ENCODE measurements around the gene ZNRF3. TPM values are rescaled to one million over a fixed set of nuclear protein-coding genes. Genes with fewer than 3 reads are reported as not detected.
"Not testable (repeated sequence)": the region's sequence is repeated elsewhere in the genome, so short reads cannot be mapped to it uniquely, and the experiment has no call there.

The ZNRF3 gene
- polyA plus RNA-seq, 1 donor: 30.5 TPM

- DNase-seq: no peak
Measured at GRCh38 chr22:28930357-28931007, 47.1 kb downstream of the ZNRF3 start.

GRCh38 chr22:28931844-28932567, 48.6 kb downstream of the ZNRF3 start:
- DNase-seq: no peak

GRCh38 chr22:28933321-28933720, 49.9 kb downstream of the ZNRF3 start:
- DNase-seq: no peak

- DNase-seq: no peak
Measured at GRCh38 chr22:28934026-28934425, 50.7 kb downstream of the ZNRF3 start.

GRCh38 chr22:28935140-28935539, 51.8 kb downstream of the ZNRF3 start:
- no peak for DNase-seq

- DNase-seq: no peak
Measured at GRCh38 chr22:28935713-28936112, 52.3 kb downstream of the ZNRF3 start.

- DNase-seq: no peak
Measured at GRCh38 chr22:28936200-28936599, 52.8 kb downstream of the ZNRF3 start.

GRCh38 chr22:28937206-28938025, 54.0 kb downstream of the ZNRF3 start:
- no peak for DNase-seq

GRCh38 chr22:28938286-28938833, 55.0 kb downstream of the ZNRF3 start:
- DNase-seq: no peak

- DNase-seq: no peak
Measured at GRCh38 chr22:28939394-28939793, 56.0 kb downstream of the ZNRF3 start.

GRCh38 chr22:28939932-28940331, 56.6 kb downstream of the ZNRF3 start:
- DNase-seq: no peak

- no peak for DNase-seq
Measured at GRCh38 chr22:28940441-28940840, 57.1 kb downstream of the ZNRF3 start.

- DNase-seq: no peak
Measured at GRCh38 chr22:28942333-28942732, 59.0 kb downstream of the ZNRF3 start.

GRCh38 chr22:28942801-28943500, 59.6 kb downstream of the ZNRF3 start:
- DNase-seq: no peak

- DNase-seq: no peak
Measured at GRCh38 chr22:28943501-28943879, 60.1 kb downstream of the ZNRF3 start.

- DNase-seq: no peak
Measured at GRCh38 chr22:28947125-28947524, 63.8 kb downstream of the ZNRF3 start.

GRCh38 chr22:28948424-28948823, 65.1 kb downstream of the ZNRF3 start:
- DNase-seq: no peak

- not testable (repeated sequence) for DNase-seq
Measured at GRCh38 chr22:28948860-28949551, 65.6 kb downstream of the ZNRF3 start.

- DNase-seq: no peak
Measured at GRCh38 chr22:28949788-28950187, 66.4 kb downstream of the ZNRF3 start.

GRCh38 chr22:28950617-28951411, 67.4 kb downstream of the ZNRF3 start:
- no peak for DNase-seq

- no peak for DNase-seq
Measured at GRCh38 chr22:28951530-28951929, 68.2 kb downstream of the ZNRF3 start.

Measured in left kidney (tissue), 2 donors.